ENCODE results near the gene LGR4.

LGR4 gene

DNA sequence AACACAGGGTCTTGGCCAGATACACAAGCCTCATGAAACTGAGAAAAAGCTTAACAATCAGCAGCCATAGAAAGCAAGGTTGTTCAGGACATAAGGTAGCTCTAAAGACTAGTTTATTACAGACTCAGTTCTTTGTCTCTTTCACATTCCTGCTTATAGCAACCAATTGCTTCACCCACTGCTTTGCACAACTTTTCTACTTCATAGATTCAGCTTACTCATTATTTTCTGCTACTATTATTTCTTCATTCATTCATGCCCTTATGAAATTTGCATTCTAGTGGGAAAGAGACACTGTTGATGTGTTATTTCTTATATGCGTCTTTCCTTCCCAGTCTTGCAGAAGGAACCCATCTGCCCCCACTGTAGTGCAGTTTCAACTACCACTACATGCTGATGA is 114.3 kb downstream of the LGR4 start:
- H3K9me3 ChIP-seq (ENCODE audit: control insufficient read depth in 1 of 2, low read length in 2 of 2): no peaks in the 10 kb centered on the region
- no peak overlapping the region for H3K9ac ChIP-seq (ENCODE audit: low read depth in 1 of 2, low read length in 2 of 2)
- H3K4me3 ChIP-seq (ENCODE audit: low read depth in 1 of 2, low read length in 2 of 2): no peak overlapping the region
- H3K36me3 ChIP-seq (ENCODE audit: control insufficient read depth in 1 of 2, insufficient read depth in 2 of 2, low read length in 2 of 2): no peaks in the 10 kb centered on the region
- no peak overlapping the region for H3K27ac ChIP-seq (ENCODE audit: low read depth, low read length)
- no peaks in the 10 kb centered on the region for H3K27me3 ChIP-seq (ENCODE audit: control insufficient read depth in 1 of 2, insufficient read depth in 2 of 2, low read length in 2 of 2)
- H3K4me1 ChIP-seq (ENCODE audit: control insufficient read depth in 1 of 2, insufficient read depth in 2 of 2, low read length in 2 of 2): peaks cover 15 to 19% of the 10 kb centered on the region in 2 donors

DNA sequence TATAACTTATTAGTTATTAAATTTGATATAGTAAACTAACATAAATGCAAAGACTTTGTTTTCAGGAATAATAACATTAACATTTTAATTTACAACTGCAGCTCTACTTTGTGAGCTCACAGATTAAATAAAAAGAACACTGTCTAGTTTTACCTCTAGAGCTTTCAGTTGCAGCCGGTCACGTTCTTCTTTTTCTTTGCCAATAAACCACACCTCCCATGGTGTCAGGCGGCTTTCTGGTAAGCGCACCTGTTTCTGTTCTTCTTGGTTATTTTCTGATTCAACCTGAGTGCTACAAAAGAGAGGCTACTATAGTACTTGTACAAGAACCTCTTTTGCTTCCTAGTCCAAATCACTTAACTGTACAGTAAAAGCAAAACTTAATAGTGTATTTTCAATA is 115.3 kb downstream of the LGR4 start:
- no peaks in the 10 kb centered on the region for H3K9me3 ChIP-seq (ENCODE audit: control insufficient read depth in 1 of 2, low read length in 2 of 2)
- no peaks in the 10 kb centered on the region for H3K36me3 ChIP-seq (ENCODE audit: control insufficient read depth in 1 of 2, insufficient read depth in 2 of 2, low read length in 2 of 2)
- no peak overlapping the region for H3K9ac ChIP-seq (ENCODE audit: low read depth in 1 of 2, low read length in 2 of 2)
- H3K27ac ChIP-seq (ENCODE audit: low read depth, low read length): no peak overlapping the region
- H3K4me1 ChIP-seq (ENCODE audit: control insufficient read depth in 1 of 2, insufficient read depth in 2 of 2, low read length in 2 of 2): peaks cover 14 to 15% of the 10 kb centered on the region in 2 donors
- H3K4me3 ChIP-seq (ENCODE audit: low read depth in 1 of 2, low read length in 2 of 2): no peak overlapping the region
- no peaks in the 10 kb centered on the region for H3K27me3 ChIP-seq (ENCODE audit: control insufficient read depth in 1 of 2, insufficient read depth in 2 of 2, low read length in 2 of 2)

DNA sequence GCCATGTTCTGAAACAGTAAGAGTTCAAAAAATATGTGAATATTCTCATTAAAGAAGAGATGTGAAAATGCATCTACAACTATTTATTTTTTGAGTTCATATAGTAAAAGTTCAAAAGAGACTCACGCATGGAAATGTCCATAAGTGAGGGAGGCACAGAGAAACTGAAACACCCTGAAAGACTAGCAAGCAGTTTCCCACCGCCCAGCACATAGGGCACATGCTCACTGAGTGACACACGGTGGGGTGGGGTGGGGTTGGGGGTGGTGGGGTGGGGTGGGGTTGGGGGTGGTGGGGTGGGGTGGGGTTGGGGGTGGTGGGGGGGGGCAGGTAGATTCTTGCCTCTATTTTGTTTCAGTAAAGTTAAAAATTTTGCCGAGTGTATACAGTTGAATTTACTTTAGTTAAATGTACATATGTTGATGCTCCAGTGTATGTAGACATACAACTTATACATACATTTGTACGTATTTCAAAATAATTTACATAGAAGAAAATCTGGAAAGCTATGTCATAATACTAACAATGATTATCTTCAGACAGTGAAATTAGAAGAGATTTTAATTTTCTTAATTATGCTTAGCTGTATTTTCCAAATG is 115.9 kb downstream of the LGR4 start:
- Histone ChIP-seq H3K27ac (ENCODE audit: low read depth, low read length) (no peak overlapping the region), H3K4me3 (ENCODE audit: low read depth in 1 of 2, low read length in 2 of 2) (no peak overlapping the region), H3K27me3 (ENCODE audit: control insufficient read depth in 1 of 2, insufficient read depth in 2 of 2, low read length in 2 of 2) (no peaks in the 10 kb centered on the region), H3K36me3 (ENCODE audit: control insufficient read depth in 1 of 2, insufficient read depth in 2 of 2, low read length in 2 of 2) (no peaks in the 10 kb centered on the region), H3K9ac (ENCODE audit: low read depth in 1 of 2, low read length in 2 of 2) (no peak overlapping the region), H3K9me3 (ENCODE audit: control insufficient read depth in 1 of 2, low read length in 2 of 2) (no peaks in the 10 kb centered on the region), H3K4me1 (ENCODE audit: control insufficient read depth in 1 of 2, insufficient read depth in 2 of 2, low read length in 2 of 2) (peaks cover 9 to 12% of the 10 kb centered on the region in 2 donors)

- no peak overlapping the region for H3K27ac ChIP-seq (ENCODE audit: low read depth, low read length)
- no peaks in the 10 kb centered on the region for H3K36me3 ChIP-seq (ENCODE audit: control insufficient read depth in 1 of 2, insufficient read depth in 2 of 2, low read length in 2 of 2)
- H3K9ac ChIP-seq (ENCODE audit: low read depth in 1 of 2, low read length in 2 of 2): no peak overlapping the region
- H3K27me3 ChIP-seq (ENCODE audit: control insufficient read depth in 1 of 2, insufficient read depth in 2 of 2, low read length in 2 of 2): no peaks in the 10 kb centered on the region
- H3K9me3 ChIP-seq (ENCODE audit: control insufficient read depth in 1 of 2, low read length in 2 of 2): no peaks in the 10 kb centered on the region
- H3K4me3 ChIP-seq (ENCODE audit: low read depth in 1 of 2, low read length in 2 of 2): no peak overlapping the region
- H3K4me1 ChIP-seq (ENCODE audit: control insufficient read depth in 1 of 2, insufficient read depth in 2 of 2, low read length in 2 of 2): peaks cover 4% of the 10 kb centered on the region in 2 donors
Measured at GRCh38 chr11:27355575-27356104, 117.0 kb downstream of the LGR4 start.

- Histone ChIP-seq H3K27ac (ENCODE audit: low read depth, low read length) (no peak overlapping the region), H3K36me3 (ENCODE audit: control insufficient read depth in 1 of 2, insufficient read depth in 2 of 2, low read length in 2 of 2) (no peaks in the 10 kb centered on the region)
Measured at GRCh38 chr11:27354359-27354965, 118.1 kb downstream of the LGR4 start.

GRCh38 chr11:27353593-27354358 is 118.8 kb downstream of the LGR4 start:
- H3K4me3 ChIP-seq (ENCODE audit: low read depth in 1 of 2, low read length in 2 of 2): no peak overlapping the region
- H3K4me1 ChIP-seq (ENCODE audit: control insufficient read depth in 1 of 2, insufficient read depth in 2 of 2, low read length in 2 of 2): peaks cover 7 to 15% of the 10 kb centered on the region in 2 donors
- no peaks in the 10 kb centered on the region for H3K9me3 ChIP-seq (ENCODE audit: control insufficient read depth in 1 of 2, low read length in 2 of 2)
- no peaks in the 10 kb centered on the region for H3K27me3 ChIP-seq (ENCODE audit: control insufficient read depth in 1 of 2, insufficient read depth in 2 of 2, low read length in 2 of 2)
- no peak overlapping the region for H3K9ac ChIP-seq (ENCODE audit: low read depth in 1 of 2, low read length in 2 of 2)
- H3K36me3 ChIP-seq (ENCODE audit: control insufficient read depth in 1 of 2, insufficient read depth in 2 of 2, low read length in 2 of 2): no peaks in the 10 kb centered on the region
- no peak overlapping the region for H3K27ac ChIP-seq (ENCODE audit: low read depth, low read length)

More at GRCh38 chr11:27354359-27354965, 118.1 kb downstream of the LGR4 start:
- H3K9ac ChIP-seq (ENCODE audit: low read depth in 1 of 2, low read length in 2 of 2): no peak overlapping the region
- H3K9me3 ChIP-seq (ENCODE audit: control insufficient read depth in 1 of 2, low read length in 2 of 2): no peaks in the 10 kb centered on the region
- no peak overlapping the region for H3K4me3 ChIP-seq (ENCODE audit: low read depth in 1 of 2, low read length in 2 of 2)
- H3K27me3 ChIP-seq (ENCODE audit: control insufficient read depth in 1 of 2, insufficient read depth in 2 of 2, low read length in 2 of 2): no peaks in the 10 kb centered on the region
- H3K4me1 ChIP-seq (ENCODE audit: control insufficient read depth in 1 of 2, insufficient read depth in 2 of 2, low read length in 2 of 2): peaks cover 7 to 15% of the 10 kb centered on the region in 2 donors

GRCh38 chr11:27352781-27353180 is 119.8 kb downstream of the LGR4 start:
- Histone ChIP-seq H3K9ac (ENCODE audit: low read depth in 1 of 2, low read length in 2 of 2) (no peak overlapping the region), H3K4me3 (ENCODE audit: low read depth in 1 of 2, low read length in 2 of 2) (no peak overlapping the region), H3K4me1 (ENCODE audit: control insufficient read depth in 1 of 2, insufficient read depth in 2 of 2, low read length in 2 of 2) (peaks cover 3 to 15% of the 10 kb centered on the region in 2 donors), H3K36me3 (ENCODE audit: control insufficient read depth in 1 of 2, insufficient read depth in 2 of 2, low read length in 2 of 2) (no peaks in the 10 kb centered on the region), H3K27ac (ENCODE audit: low read depth, low read length) (no peak overlapping the region), H3K9me3 (ENCODE audit: control insufficient read depth in 1 of 2, low read length in 2 of 2) (no peaks in the 10 kb centered on the region), H3K27me3 (ENCODE audit: control insufficient read depth in 1 of 2, insufficient read depth in 2 of 2, low read length in 2 of 2) (no peaks in the 10 kb centered on the region)

DNA sequence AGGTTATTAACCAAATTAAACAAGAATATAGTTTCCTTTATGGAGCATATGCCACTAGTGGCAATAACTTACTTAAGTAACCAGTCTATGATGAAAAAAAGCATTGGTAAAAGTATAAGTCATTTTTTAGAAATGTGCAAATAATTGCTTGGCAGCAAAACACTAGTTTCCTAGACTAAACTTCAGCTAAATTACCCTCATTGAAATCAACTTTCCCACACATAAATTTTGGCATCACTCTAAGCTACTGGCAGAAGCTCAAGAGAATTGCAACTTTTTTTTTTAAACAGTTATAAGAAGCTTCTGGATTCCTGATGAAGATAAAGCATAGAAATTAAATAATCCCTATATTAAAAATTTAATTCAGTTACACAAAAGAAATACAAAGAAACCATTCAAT is 122.1 kb downstream of the LGR4 start:
- Histone ChIP-seq H3K36me3 (ENCODE audit: control insufficient read depth in 1 of 2, insufficient read depth in 2 of 2, low read length in 2 of 2) (no peaks in the 10 kb centered on the region), H3K9ac (ENCODE audit: low read depth in 1 of 2, low read length in 2 of 2) (no peak overlapping the region), H3K4me1 (ENCODE audit: control insufficient read depth in 1 of 2, insufficient read depth in 2 of 2, low read length in 2 of 2) (peaks cover 3 to 15% of the 10 kb centered on the region in 2 donors), H3K27ac (ENCODE audit: low read depth, low read length) (no peak overlapping the region), H3K4me3 (ENCODE audit: low read depth in 1 of 2, low read length in 2 of 2) (no peak overlapping the region), H3K27me3 (ENCODE audit: control insufficient read depth in 1 of 2, insufficient read depth in 2 of 2, low read length in 2 of 2) (no peaks in the 10 kb centered on the region), H3K9me3 (ENCODE audit: control insufficient read depth in 1 of 2, low read length in 2 of 2) (no peaks in the 10 kb centered on the region)

DNA sequence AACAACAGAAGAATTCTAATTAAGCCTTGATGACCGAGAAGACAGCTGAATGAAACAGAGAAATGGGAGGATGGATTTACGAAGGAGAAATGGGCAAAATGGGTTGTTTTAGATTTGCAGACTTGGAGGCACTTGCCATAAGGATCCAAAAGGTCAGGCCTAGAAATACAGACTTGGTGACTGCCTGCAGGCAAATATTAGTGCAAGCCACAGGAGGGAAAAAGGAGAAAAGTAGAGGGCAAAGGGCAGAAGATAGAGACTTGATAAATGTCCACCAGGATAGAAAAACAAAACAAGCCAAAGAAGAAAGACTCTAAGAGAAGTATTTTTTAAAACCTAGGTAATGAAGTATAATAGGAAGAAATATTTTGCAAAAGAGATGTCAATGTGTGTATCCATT is 122.7 kb downstream of the LGR4 start:
- Histone ChIP-seq H3K9ac (ENCODE audit: low read depth in 1 of 2, low read length in 2 of 2) (no peak overlapping the region), H3K9me3 (ENCODE audit: control insufficient read depth in 1 of 2, low read length in 2 of 2) (no peaks in the 10 kb centered on the region), H3K4me1 (ENCODE audit: control insufficient read depth in 1 of 2, insufficient read depth in 2 of 2, low read length in 2 of 2) (peaks cover 3 to 15% of the 10 kb centered on the region in 2 donors), H3K27ac (ENCODE audit: low read depth, low read length) (no peak overlapping the region), H3K27me3 (ENCODE audit: control insufficient read depth in 1 of 2, insufficient read depth in 2 of 2, low read length in 2 of 2) (no peaks in the 10 kb centered on the region), H3K36me3 (ENCODE audit: control insufficient read depth in 1 of 2, insufficient read depth in 2 of 2, low read length in 2 of 2) (no peaks in the 10 kb centered on the region), H3K4me3 (ENCODE audit: low read depth in 1 of 2, low read length in 2 of 2) (no peak overlapping the region)

- Histone ChIP-seq H3K27me3 (ENCODE audit: control insufficient read depth in 1 of 2, insufficient read depth in 2 of 2, low read length in 2 of 2) (no peaks in the 10 kb centered on the region), H3K36me3 (ENCODE audit: control insufficient read depth in 1 of 2, insufficient read depth in 2 of 2, low read length in 2 of 2) (no peaks in the 10 kb centered on the region), H3K27ac (ENCODE audit: low read depth, low read length) (no peak overlapping the region), H3K9me3 (ENCODE audit: control insufficient read depth in 1 of 2, low read length in 2 of 2) (no peaks in the 10 kb centered on the region), H3K4me1 (ENCODE audit: control insufficient read depth in 1 of 2, insufficient read depth in 2 of 2, low read length in 2 of 2) (peaks cover 3 to 11% of the 10 kb centered on the region in 2 donors), H3K4me3 (ENCODE audit: low read depth in 1 of 2, low read length in 2 of 2) (no peak overlapping the region), H3K9ac (ENCODE audit: low read depth in 1 of 2, low read length in 2 of 2) (no peak overlapping the region)
Measured at GRCh38 chr11:27348340-27348873, 124.2 kb downstream of the LGR4 start.

Data from duodenal mucosa (tissue), 2 donors.